T-helper 9 cell (primary cell): ENCODE data around the gene CNEP1R1.
"Not testable (repeated sequence)": the region's sequence is repeated elsewhere in the genome, so short reads cannot be mapped to it uniquely, and the experiment has no call there.

ENCODE experiments used
- DNase-seq: peaks from one replicate; pipeline ENCODE4 v3.0.0-alpha.2; 2020
- total RNA-seq, 2 donors: gene quantifications; one replicate each; lab custom pipeline; 2026; lab: John Stamatoyannopoulos, UW

Gene CNEP1R1
- total RNA-seq = 20.0 to 25.5 reads per million in 2 donors

- peak; percentile 81 for DNase-seq
These were observed at the start of gene CNEP1R1 for GRCh38 chr16:50024684-50025536. Gene CNEP1R1 (plus strand): TSS chr16:50025225. CDS start chr16:50025316, 91 bp downstream.

- DNase-seq = no peak
These were observed 47.6 kb upstream of the CNEP1R1 start for GRCh38 chr16:49977427-49977826.

GRCh38 chr16:49978569-49979326, 46.3 kb upstream of the CNEP1R1 start:
- no peak for DNase-seq

- DNase-seq = no peak
These were observed 44.9 kb upstream of the CNEP1R1 start for GRCh38 chr16:49980166-49980565.

GRCh38 chr16:49986351-49987124, 38.5 kb upstream of the CNEP1R1 start:
- no peak for DNase-seq

- DNase-seq = no peak
These were observed 37.6 kb upstream of the CNEP1R1 start for GRCh38 chr16:49987381-49987780.

- no peak for DNase-seq
These were observed 32.2 kb upstream of the CNEP1R1 start for GRCh38 chr16:49992825-49993224.

GRCh38 chr16:49993579-49993978, 31.4 kb upstream of the CNEP1R1 start:
- DNase-seq = no peak

GRCh38 chr16:49994006-49994405, 31.0 kb upstream of the CNEP1R1 start:
- DNase-seq = no peak

GRCh38 chr16:49995720-49996119, 29.3 kb upstream of the CNEP1R1 start:
- no peak for DNase-seq

GRCh38 chr16:49997721-49998251, 27.2 kb upstream of the CNEP1R1 start:
- DNase-seq = no peak

GRCh38 chr16:49998991-49999390, 26.0 kb upstream of the CNEP1R1 start:
- DNase-seq = no peak

- no peak for DNase-seq
These were observed 23.9 kb upstream of the CNEP1R1 start for GRCh38 chr16:50001144-50001543.

- no peak for DNase-seq
These were observed 22.8 kb upstream of the CNEP1R1 start for GRCh38 chr16:50002190-50002589.

- no peak for DNase-seq
These were observed 20.8 kb upstream of the CNEP1R1 start for GRCh38 chr16:50004239-50004638.

- no peak for DNase-seq
These were observed 18.1 kb upstream of the CNEP1R1 start for GRCh38 chr16:50006964-50007363.

GRCh38 chr16:50007744-50008143, 17.3 kb upstream of the CNEP1R1 start:
- DNase-seq = no peak

GRCh38 chr16:50010212-50010611, 14.8 kb upstream of the CNEP1R1 start:
- DNase-seq = no peak

- DNase-seq = no peak
These were observed 13.3 kb upstream of the CNEP1R1 start for GRCh38 chr16:50011707-50012106.

- DNase-seq = no peak
These were observed 12.8 kb upstream of the CNEP1R1 start for GRCh38 chr16:50012182-50012581.

GRCh38 chr16:50014211-50014610, 10.8 kb upstream of the CNEP1R1 start:
- DNase-seq = not testable (repeated sequence)

GRCh38 chr16:50015631-50016030, 9.4 kb upstream of the CNEP1R1 start:
- DNase-seq = no peak

- DNase-seq = no peak
These were observed 7.5 kb upstream of the CNEP1R1 start for GRCh38 chr16:50017553-50017952.
